Adipocyte (in vitro differentiated cells): ENCODE data around the gene PRDM8.
A peak's percentile ranks its signal among the peaks of the same experiment; 100 is the strongest.

Source experiments
- DNase-seq: peaks from one replicate; pipeline ENCODE4 v3.0.0-alpha.2; 2015; ENCODE audit warnings: low read depth
- H3K27me3 ChIP-seq: replicated peaks from 2 replicates; pipeline ENCODE4 v1.7.0; 2013; ENCODE audit warnings: mild to moderate bottlenecking, low read length, moderate library complexity; ENCODE audit not compliant: control insufficient read depth, insufficient read depth
- H3K36me3 ChIP-seq: 2 replicates; pipeline ENCODE4 v1.7.0; 2013; ENCODE audit warnings: low read length, mild to moderate bottlenecking, moderate library complexity; ENCODE audit not compliant: control insufficient read depth, insufficient read depth, severe bottlenecking
- H3K4me1 ChIP-seq: 2 replicates; pipeline ENCODE4 v1.7.0; 2013; ENCODE audit warnings: mild to moderate bottlenecking, low read length, moderate library complexity; ENCODE audit not compliant: control insufficient read depth, insufficient read depth
- H3K4me3 ChIP-seq: 2 replicates; pipeline ENCODE4 v1.7.0; 2013; ENCODE audit warnings: mild to moderate bottlenecking, low read length, moderate library complexity
- H3K9ac ChIP-seq: 2 replicates; pipeline ENCODE4 v1.7.0; 2013; ENCODE audit warnings: mild to moderate bottlenecking, low read length, moderate library complexity
- H3K9me3 ChIP-seq: 2 replicates; pipeline ENCODE4 v1.7.0; 2013; ENCODE audit warnings: mild to moderate bottlenecking, low read length, moderate library complexity; ENCODE audit not compliant: control insufficient read depth

Gene PRDM8

DNA sequence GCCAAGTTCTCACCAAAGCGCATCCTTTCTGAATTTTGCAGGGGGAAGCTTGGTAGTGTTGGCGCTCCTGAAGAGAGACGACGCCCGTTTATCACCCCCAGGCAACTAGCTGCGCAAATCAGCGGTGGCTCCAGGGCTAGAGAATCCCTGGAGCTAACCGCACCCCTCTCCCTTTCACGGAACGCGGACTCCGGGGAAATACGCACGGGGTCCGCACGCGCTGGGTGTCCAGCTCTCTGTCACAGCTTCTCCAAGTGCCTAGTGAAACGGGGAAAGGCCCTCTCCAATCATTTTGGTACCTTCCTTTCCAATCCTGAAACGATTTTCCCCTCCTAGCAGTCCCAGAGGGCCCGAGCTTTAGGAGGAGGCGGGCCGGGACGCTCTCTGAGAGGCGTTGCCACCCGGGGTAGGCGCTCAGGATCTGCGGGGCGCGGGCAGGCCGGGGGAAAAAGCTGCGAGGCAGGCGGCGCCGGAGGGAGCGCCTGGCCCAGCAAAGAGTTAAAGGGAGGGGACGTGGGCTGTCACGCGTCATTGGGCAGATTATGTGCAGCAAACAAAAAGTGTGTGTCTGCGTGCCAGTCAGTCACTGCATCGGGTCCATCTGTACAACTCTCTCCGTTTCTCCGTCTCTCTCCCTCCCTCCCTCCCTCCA, at the start of gene PRDM8:
Gene PRDM8 (plus strand): TSS at position 582 of the 652 bp plus-strand sequence. CDS start 2,578 bp downstream, outside the sequence.
- Histone ChIP-seq H3K9me3 (no peaks in the 10 kb centered on the region), H3K4me3 (peak within 1 kb of the TSS; percentile 64), H3K9ac (peak within 1 kb of the TSS; percentile 6), H3K27me3 (no peaks in the 10 kb centered on the region), H3K4me1 (peaks cover 12% of the 10 kb centered on the region), H3K36me3 (no peaks in the 10 kb centered on the region)
- peak; percentile 51 for DNase-seq

DNA sequence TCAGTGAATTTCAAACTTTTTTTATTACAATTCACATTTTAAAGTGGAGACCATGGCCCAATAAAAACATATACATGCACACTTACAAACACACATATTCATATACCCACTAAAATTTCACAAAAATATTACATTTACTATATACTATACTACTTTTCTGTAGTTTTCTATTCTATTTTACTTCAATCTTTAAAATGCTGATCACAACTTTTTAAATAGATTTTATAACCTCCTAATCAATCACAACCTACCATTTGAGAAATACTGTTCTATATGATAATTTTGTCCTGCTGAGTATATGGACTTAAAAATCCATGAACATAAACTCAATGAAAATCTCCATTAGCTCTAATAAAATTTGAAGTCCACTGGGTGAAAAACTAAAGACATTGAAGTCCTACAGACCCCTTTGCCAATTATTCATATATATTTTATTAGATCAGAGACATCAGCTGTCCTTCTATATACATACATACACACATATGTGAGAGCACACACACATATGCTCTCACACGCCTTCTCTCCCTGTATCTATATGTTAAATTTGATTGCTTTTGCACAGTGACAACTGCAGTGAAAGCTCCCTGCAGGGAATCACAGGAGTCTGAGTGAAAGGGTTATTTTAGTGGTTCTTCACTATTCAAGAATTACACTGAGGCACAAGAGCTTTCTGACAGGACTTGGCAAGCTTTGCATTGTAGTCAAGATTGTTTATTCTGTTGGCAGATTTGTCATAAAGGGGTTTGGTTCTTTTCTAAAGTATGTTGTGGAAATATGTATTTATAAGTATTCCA, 46.7 kb upstream of the PRDM8 start:
- DNase-seq = no peak
- Histone ChIP-seq H3K4me1 (peaks cover 4% of the 10 kb centered on the region), H3K9me3 (no peaks in the 10 kb centered on the region), H3K27me3 (no peaks in the 10 kb centered on the region), H3K4me3 (no peak overlapping the region), H3K9ac (no peak overlapping the region), H3K36me3 (no peaks in the 10 kb centered on the region)

GRCh38 chr4:80151981-80152380, 45.3 kb upstream of the PRDM8 start:
- no peaks in the 10 kb centered on the region for H3K27me3 ChIP-seq
- no peak for DNase-seq
- H3K9me3 ChIP-seq = no peaks in the 10 kb centered on the region
- H3K4me1 ChIP-seq = peaks cover 4% of the 10 kb centered on the region
- H3K4me3 ChIP-seq = no peak overlapping the region
- H3K9ac ChIP-seq = no peak overlapping the region
- H3K36me3 ChIP-seq = no peaks in the 10 kb centered on the region

- DNase-seq = peak; percentile 50
- no peaks in the 10 kb centered on the region for H3K36me3 ChIP-seq
- peaks cover 12% of the 10 kb centered on the region for H3K9me3 ChIP-seq
- H3K4me3 ChIP-seq = no peak overlapping the region
- H3K27me3 ChIP-seq = no peaks in the 10 kb centered on the region
- H3K9ac ChIP-seq = no peak overlapping the region
- H3K4me1 ChIP-seq = peaks cover 4% of the 10 kb centered on the region
Measured at GRCh38 chr4:80153874-80154544, 43.3 kb upstream of the PRDM8 start.

DNA sequence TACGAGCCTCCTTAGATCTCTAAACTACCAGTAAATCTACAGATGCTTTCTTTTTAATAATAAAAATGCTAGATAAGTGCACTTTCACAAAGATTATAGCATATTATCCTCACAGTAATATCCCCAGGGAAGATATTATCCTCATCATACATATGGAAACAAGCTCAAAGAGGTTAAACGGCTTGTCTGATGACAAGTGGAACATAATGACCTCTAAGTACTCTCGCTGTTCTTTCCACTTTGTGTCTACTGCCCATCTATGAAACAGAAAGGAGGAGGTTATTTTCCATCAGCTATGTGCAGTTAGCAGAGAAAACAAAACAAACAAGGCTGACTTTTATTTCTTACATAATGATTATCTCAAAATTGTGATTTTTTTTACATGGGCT, 42.8 kb upstream of the PRDM8 start:
- Histone ChIP-seq H3K36me3 (no peaks in the 10 kb centered on the region), H3K9me3 (peaks cover 12% of the 10 kb centered on the region), H3K27me3 (no peaks in the 10 kb centered on the region), H3K4me3 (no peak overlapping the region), H3K4me1 (peaks cover 4% of the 10 kb centered on the region), H3K9ac (no peak overlapping the region)
- DNase-seq = peak; percentile 56

- Histone ChIP-seq H3K4me1 (peaks cover 4% of the 10 kb centered on the region), H3K9me3 (peaks cover 12% of the 10 kb centered on the region), H3K4me3 (no peak overlapping the region), H3K36me3 (no peaks in the 10 kb centered on the region), H3K27me3 (no peaks in the 10 kb centered on the region), H3K9ac (no peak overlapping the region)
- peak; percentile 62 for DNase-seq
Measured at GRCh38 chr4:80155316-80155982, 41.9 kb upstream of the PRDM8 start.

DNA sequence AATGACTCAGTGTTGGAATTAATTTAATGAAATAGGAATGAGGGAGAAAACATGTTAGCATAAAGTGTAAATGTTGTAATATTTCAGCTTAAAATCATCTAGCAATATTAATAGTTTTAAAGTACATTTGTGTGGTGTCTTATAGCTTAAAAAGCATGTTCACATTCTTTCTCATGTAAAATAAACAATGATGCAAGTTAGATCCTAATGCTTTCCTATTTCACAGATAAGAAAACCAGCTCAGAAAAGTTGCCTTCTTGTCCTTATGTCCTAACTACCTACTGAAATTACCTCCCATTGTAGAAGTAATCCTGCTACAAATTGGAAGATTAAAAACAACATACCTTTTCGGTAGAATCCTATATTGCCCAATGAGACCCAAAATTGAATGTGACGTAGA, 40.9 kb upstream of the PRDM8 start:
- Histone ChIP-seq H3K9me3 (peaks cover 12% of the 10 kb centered on the region), H3K4me3 (no peak overlapping the region), H3K36me3 (no peaks in the 10 kb centered on the region), H3K4me1 (peaks cover 4% of the 10 kb centered on the region), H3K27me3 (no peaks in the 10 kb centered on the region), H3K9ac (no peak overlapping the region)
- DNase-seq = peak; percentile 49

GRCh38 chr4:80161413-80162058, 35.8 kb upstream of the PRDM8 start:
- Histone ChIP-seq H3K36me3 (no peaks in the 10 kb centered on the region), H3K9ac (no peak overlapping the region), H3K27me3 (no peaks in the 10 kb centered on the region), H3K9me3 (peaks cover 12% of the 10 kb centered on the region), H3K4me3 (no peak overlapping the region), H3K4me1 (no peaks in the 10 kb centered on the region)
- DNase-seq = no peak

DNA sequence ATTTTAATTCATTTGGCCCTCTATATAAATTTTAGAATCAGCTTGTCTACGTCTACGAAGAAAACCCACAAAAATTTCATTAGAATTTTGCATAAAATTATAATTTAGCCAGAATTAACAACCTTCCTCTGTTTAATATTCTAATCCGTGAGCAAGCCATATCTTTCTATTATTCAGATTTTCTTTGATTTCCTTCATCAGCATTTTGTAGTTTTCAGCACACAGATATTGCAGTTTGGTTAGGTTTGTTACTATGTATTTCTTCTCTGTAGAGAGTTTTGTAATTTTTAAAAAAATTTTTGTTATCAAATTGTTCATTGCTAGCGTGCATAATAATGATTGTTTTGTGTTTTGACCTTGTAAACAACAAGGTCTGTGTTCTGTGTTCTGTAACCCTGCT, 34.9 kb upstream of the PRDM8 start:
- no peaks in the 10 kb centered on the region for H3K27me3 ChIP-seq
- no peak for DNase-seq
- H3K4me3 ChIP-seq = no peak overlapping the region
- H3K9ac ChIP-seq = no peak overlapping the region
- H3K9me3 ChIP-seq = peaks cover 12% of the 10 kb centered on the region
- no peaks in the 10 kb centered on the region for H3K4me1 ChIP-seq
- no peaks in the 10 kb centered on the region for H3K36me3 ChIP-seq

DNA sequence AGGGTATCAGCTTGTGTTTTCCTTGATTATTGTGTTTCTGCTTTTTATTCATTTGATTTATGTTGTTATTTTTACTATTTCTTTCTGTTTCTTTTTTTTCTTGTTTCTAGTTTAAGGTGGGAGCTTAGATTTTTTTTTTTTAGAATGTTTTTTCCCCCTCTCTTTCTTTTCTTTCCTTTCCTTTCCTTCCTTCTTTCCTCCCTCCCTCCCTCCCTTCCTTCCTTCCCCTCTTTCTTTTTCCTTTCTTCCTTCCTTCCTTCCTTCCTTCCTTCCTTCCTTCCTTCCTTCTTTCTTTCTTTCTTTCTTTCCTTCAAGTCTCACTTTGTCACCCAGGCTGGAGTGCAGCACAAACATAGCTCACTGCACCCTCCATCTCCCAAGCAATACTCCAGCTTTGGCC, 31.4 kb upstream of the PRDM8 start:
- H3K36me3 ChIP-seq = no peaks in the 10 kb centered on the region
- H3K4me1 ChIP-seq = no peaks in the 10 kb centered on the region
- H3K27me3 ChIP-seq = no peaks in the 10 kb centered on the region
- no peak overlapping the region for H3K9ac ChIP-seq
- DNase-seq = no peak
- no peak overlapping the region for H3K4me3 ChIP-seq
- H3K9me3 ChIP-seq = no peaks in the 10 kb centered on the region
